CD14-positive monocyte (primary cell): ENCODE measurements around the gene CLDN18. TPM values are rescaled to one million over a fixed set of nuclear protein-coding genes. Genes with fewer than 3 reads are reported as not detected.

Experiments
- DNase-seq, 3 donors: peaks; one replicate each; pipeline ENCODE4 v3.0.0-alpha.2; 2011 to 2022
- H2AFZ ChIP-seq: 2 replicates; pipeline ENCODE4 v1.6.0; 2012; ENCODE audit warnings: mild to moderate bottlenecking, low read depth, low read length, inconsistent platforms; ENCODE audit not compliant: insufficient read depth, poor library complexity, severe bottlenecking
- H3K27ac ChIP-seq, 2 donors: 1 replicate in 1 of 2; 2 replicates in 1 of 2; pipeline ENCODE4 v1.5.1; 2012 to 2013; ENCODE audit warnings: low read length in 2 of 2, control low read depth in 1 of 2, inconsistent platforms in 1 of 2, low read depth in 1 of 2, mild to moderate bottlenecking in 1 of 2
- H3K27me3 ChIP-seq, 2 donors: one replicate each; pipeline versions ENCODE4 v1.6.0 to v1.6.1; 2011 to 2013; ENCODE audit warnings: low read length in 2 of 2; ENCODE audit not compliant: control insufficient read depth in 2 of 2, insufficient read depth in 2 of 2
- H3K36me3 ChIP-seq, 2 donors: replicated peaks in 1 of 2; 1 replicate in 1 of 2; 2 replicates in 1 of 2; pipeline versions ENCODE4 v1.5.1 to v1.6.1; 2012 to 2013; ENCODE audit warnings: low read length in 2 of 2, control low read depth in 1 of 2, inconsistent platforms in 1 of 2, mild to moderate bottlenecking in 1 of 2; ENCODE audit not compliant: insufficient read depth in 2 of 2, control insufficient read depth in 1 of 2
- H3K4me1 ChIP-seq, 2 donors: 1 replicate in 1 of 2; 2 replicates in 1 of 2; pipeline versions ENCODE4 v1.5.1 to v1.6.1; 2012 to 2013; ENCODE audit warnings: low read length in 2 of 2, control low read depth in 1 of 2, inconsistent platforms in 1 of 2, mild to moderate bottlenecking in 1 of 2, moderate library complexity in 1 of 2; ENCODE audit not compliant: insufficient read depth in 2 of 2, control insufficient read depth in 1 of 2
- H3K4me2 ChIP-seq: replicated peaks from 2 replicates; pipeline ENCODE3; 2012; ENCODE audit warnings: low read length, moderate library complexity, mild to moderate bottlenecking; ENCODE audit not compliant: poor library complexity, severe bottlenecking; ENCODE audit errors: extremely low read depth
- H3K4me3 ChIP-seq, 3 experiments: fragments of 200-600 bp in 1 of 3; sonication (generic) in 1 of 3; replicated peaks in 1 of 3; 1 replicate in 2 of 3; 2 replicates in 1 of 3; pipeline ENCODE4 v1.5.1; 2011 to 2013; ENCODE audit warnings: low read length in 3 of 3, mild to moderate bottlenecking in 3 of 3, control low read depth in 2 of 3, low read depth in 2 of 3, inconsistent platforms in 1 of 3, moderate library complexity in 1 of 3
- H3K79me2 ChIP-seq: 2 replicates; pipeline ENCODE4 v1.6.0; 2012; ENCODE audit warnings: mild to moderate bottlenecking, control low read depth, inconsistent platforms, low read length, moderate library complexity; ENCODE audit not compliant: insufficient read depth
- H3K9ac ChIP-seq: 2 replicates; pipeline ENCODE4 v1.6.0; 2017; ENCODE audit warnings: low read length, mild to moderate bottlenecking; ENCODE audit not compliant: insufficient read depth, poor library complexity, severe bottlenecking
- H3K9me3 ChIP-seq, 2 donors: replicated peaks in 1 of 2; 1 replicate in 1 of 2; 2 replicates in 1 of 2; pipeline versions ENCODE4 v1.5.1 to v1.6.1; 2012 to 2013; ENCODE audit warnings: low read length in 2 of 2, control low read depth in 1 of 2; ENCODE audit not compliant: control insufficient read depth in 1 of 2, insufficient read depth in 1 of 2
- H4K20me1 ChIP-seq: 2 replicates; pipeline ENCODE4 v1.6.0; 2012; ENCODE audit warnings: mild to moderate bottlenecking, low read length, control low read depth, moderate library complexity; ENCODE audit not compliant: insufficient read depth
- H3K27ac Mint-ChIP-seq, 7 donors: one replicate each; pipeline ENCODE4 v1.8.0; 2020; ENCODE audit warnings: mild to moderate bottlenecking in 7 of 7, mixed read lengths in 7 of 7, moderate library complexity in 6 of 7, inconsistent platforms in 2 of 7
- H3K27me3 Mint-ChIP-seq, 3 donors: one replicate each; pipeline ENCODE4 v1.8.0; 2021 to 2022; ENCODE audit warnings: low read depth in 3 of 3, mild to moderate bottlenecking in 3 of 3, mixed read lengths in 3 of 3, moderate library complexity in 3 of 3, inconsistent platforms in 1 of 3
- H3K36me3 Mint-ChIP-seq, 2 donors: one replicate each; pipeline ENCODE4 v1.8.0; 2020; ENCODE audit warnings: mixed read lengths in 2 of 2, inconsistent platforms in 1 of 2, mild to moderate bottlenecking in 1 of 2
- H3K4me1 Mint-ChIP-seq: one replicate; pipeline ENCODE4 v1.8.0; 2020; ENCODE audit warnings: mild to moderate bottlenecking, mixed read lengths
- H3K4me3 Mint-ChIP-seq, 2 donors: one replicate each; pipeline ENCODE4 v1.8.0; 2020; ENCODE audit warnings: mild to moderate bottlenecking in 2 of 2, mixed read lengths in 2 of 2, moderate library complexity in 1 of 2
- H3K9me3 Mint-ChIP-seq, 7 donors: one replicate each; pipeline ENCODE4 v1.8.0; 2020 to 2022; ENCODE audit warnings: mixed read lengths in 7 of 7, mild to moderate bottlenecking in 6 of 7, moderate library complexity in 6 of 7, inconsistent platforms in 2 of 7
- CTCF ChIP-seq: fragments of 200-600 bp; IDR thresholded peaks from one replicate; pipeline ENCODE4 v1.8.0; 2022; ENCODE audit warnings: antibody characterized with exemption, mild to moderate bottlenecking
- WGBS: methylation state at CpG from one replicate; pipeline ENCODE4 v1.1.5; 2013; ENCODE audit warnings: missing lambda C conversion rate; ENCODE audit not compliant: insufficient coverage; 5-methylcytosine and 5-hydroxymethylcytosine counted together
- intact Hi-C, 2 donors: fragments of 100-400 bp; cut with micrococcal nuclease; formaldehyde crosslinking; loops; one replicate each; pipeline versions ENCODE4 v1.15.0 to v1.15.1; 2023
- polyA plus RNA-seq, 3 donors: library from polyadenylated mRNA; depleted of rRNA in 1 of 3; unstranded in 2 of 3; stranded (reverse) in 1 of 3; fragments of 300-500 nt in 2 of 3; fragments of >200 nt in 1 of 3; fragmentation: Illumina TruSeq in 2 of 3; gene quantifications; 1 replicate in 2 of 3; 2 replicates in 1 of 3; pipeline ENCODE4 v1.2.3, GENCODE V29; 2012 to 2021

CLDN18 gene
- polyA plus RNA-seq, 3 donors, result not detected

- Histone ChIP-seq H3K4me1 (no peaks in the 10 kb centered on the region), H3K9ac (no peak overlapping the region), H3K36me3 (no peaks in the 10 kb centered on the region), H2AFZ (no peak overlapping the region), H3K79me2 (no peaks in the 10 kb centered on the region), H4K20me1 (no peaks in the 10 kb centered on the region), H3K4me2 (no peak overlapping the region), H3K27ac (no peak overlapping the region), H3K27me3 (no peaks in the 10 kb centered on the region), H3K4me3 (no peak overlapping the region), H3K9me3 (no peaks in the 10 kb centered on the region)
- H3K36me3 Mint-ChIP-seq, result no peaks in the 10 kb centered on the region
- intact Hi-C loops, result no loop called here
- TF ChIP-seq CTCF, result no peak
- DNase-seq, result no peak
- H3K27ac Mint-ChIP-seq, result no peak overlapping the region
- no peak overlapping the region for H3K4me3 Mint-ChIP-seq
- no peaks in the 10 kb centered on the region for H3K9me3 Mint-ChIP-seq
- peaks cover 0 to 3% (median 0%) of the 10 kb centered on the region in 3 donors for H3K27me3 Mint-ChIP-seq
- no peaks in the 10 kb centered on the region for H3K4me1 Mint-ChIP-seq
- WGBS, result no CpG with 5 or more reads among the region's 2 CpGs
These were observed 23.3 kb downstream of the CLDN18 start for GRCh38 chr3:138033202-138033691.

GRCh38 chr3:138034918-138035317 lies 25.0 kb downstream of the CLDN18 start:
- H3K9me3 Mint-ChIP-seq, result no peaks in the 10 kb centered on the region
- TF ChIP-seq CTCF, result no peak
- no peaks in the 10 kb centered on the region for H3K4me1 Mint-ChIP-seq
- H3K9ac ChIP-seq, result no peak overlapping the region
- no peaks in the 10 kb centered on the region for H3K36me3 Mint-ChIP-seq
- no peak overlapping the region for H3K4me3 Mint-ChIP-seq
- no peaks in the 10 kb centered on the region for H3K27me3 ChIP-seq
- H3K4me1 ChIP-seq, result no peaks in the 10 kb centered on the region
- no peak overlapping the region for H3K4me2 ChIP-seq
- H3K27ac Mint-ChIP-seq, result no peak overlapping the region
- H3K27ac ChIP-seq, result no peak overlapping the region
- H3K4me3 ChIP-seq, result no peak overlapping the region
- no peak overlapping the region for H2AFZ ChIP-seq
- no peak for DNase-seq
- H3K79me2 ChIP-seq, result no peaks in the 10 kb centered on the region
- peaks cover 0 to 6% (median 0%) of the 10 kb centered on the region in 3 donors for H3K27me3 Mint-ChIP-seq
- no peaks in the 10 kb centered on the region for H4K20me1 ChIP-seq
- intact Hi-C loops, result no loop called here
- no peaks in the 10 kb centered on the region for H3K36me3 ChIP-seq
- no peaks in the 10 kb centered on the region for H3K9me3 ChIP-seq
- 100% methylated on average over 1 of the region's 1 CpG for WGBS
